Fibroblast of skin of right quadriceps (primary cell): ENCODE results near the gene CYP21A2.
"Not testable (repeated sequence)": the region's sequence is repeated elsewhere in the genome, so short reads cannot be mapped to it uniquely, and the experiment has no call there.

ENCODE experiments used
- DNase-seq: peaks from one replicate; pipeline ENCODE4 v3.0.0-alpha.2; 2013

The CYP21A2 gene

DNA sequence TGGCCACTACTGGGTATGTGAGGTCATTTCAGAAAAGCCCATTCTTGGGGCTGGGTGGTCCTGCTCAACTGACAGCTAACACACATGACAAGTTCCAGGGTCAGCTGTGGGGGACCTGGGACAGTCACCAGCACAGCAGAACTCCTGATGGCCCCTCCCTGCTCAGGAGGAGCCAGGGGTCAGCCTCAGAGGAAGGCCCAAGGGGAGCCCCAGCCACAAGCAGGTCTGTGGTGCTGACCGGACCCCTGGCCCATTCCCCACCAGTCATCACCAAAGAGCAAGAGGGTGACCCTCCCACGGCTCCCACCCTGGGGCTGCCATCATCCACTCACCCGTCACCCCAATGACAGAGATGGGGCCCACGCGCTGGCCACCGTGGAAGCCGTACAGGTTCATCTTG is 18.0 kb downstream of the CYP21A2 start:
- DNase-seq = no peak

DNA sequence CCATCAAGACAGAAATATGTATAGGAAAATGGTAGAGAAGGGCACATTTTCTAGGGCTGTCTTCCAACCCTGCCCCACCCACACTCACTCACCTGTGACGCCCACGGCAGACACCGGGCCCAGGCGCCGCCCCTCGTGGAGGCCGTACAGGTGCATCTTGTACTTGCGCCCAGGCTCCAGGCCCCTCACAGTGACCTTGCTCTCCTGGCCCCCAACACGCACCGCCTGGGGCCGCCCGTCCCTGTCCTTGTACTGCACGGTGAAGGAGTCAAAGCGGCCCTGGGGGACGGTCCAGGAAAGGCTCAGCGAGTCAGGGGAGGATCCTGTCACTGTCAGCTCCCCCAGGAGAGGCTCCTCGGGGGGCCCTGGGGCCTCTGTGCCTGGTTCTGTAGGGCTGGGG is 19.8 kb downstream of the CYP21A2 start:
- no peak for DNase-seq

DNA sequence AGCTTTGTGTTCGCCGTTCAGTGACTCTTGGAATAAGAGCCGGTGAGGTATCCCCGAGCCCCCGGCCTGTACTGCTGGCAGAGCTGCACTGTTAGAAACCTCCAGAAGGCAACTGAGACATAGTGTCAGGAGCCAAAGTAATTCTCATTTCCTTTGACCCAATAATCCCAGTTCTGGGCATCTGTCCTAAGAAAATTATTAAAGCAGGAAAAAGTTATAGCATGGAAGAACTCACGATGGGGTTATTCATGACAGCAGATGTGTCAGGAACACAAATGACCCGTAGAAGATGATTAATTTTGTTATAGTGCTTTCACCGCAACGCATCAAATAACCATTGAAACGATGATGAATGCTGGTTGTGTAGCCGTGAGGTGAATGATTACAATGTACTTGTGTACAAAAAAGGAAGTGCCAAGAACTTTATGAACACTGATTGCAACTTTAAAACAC is 20.3 kb downstream of the CYP21A2 start:
- DNase-seq = peak; percentile 15

DNA sequence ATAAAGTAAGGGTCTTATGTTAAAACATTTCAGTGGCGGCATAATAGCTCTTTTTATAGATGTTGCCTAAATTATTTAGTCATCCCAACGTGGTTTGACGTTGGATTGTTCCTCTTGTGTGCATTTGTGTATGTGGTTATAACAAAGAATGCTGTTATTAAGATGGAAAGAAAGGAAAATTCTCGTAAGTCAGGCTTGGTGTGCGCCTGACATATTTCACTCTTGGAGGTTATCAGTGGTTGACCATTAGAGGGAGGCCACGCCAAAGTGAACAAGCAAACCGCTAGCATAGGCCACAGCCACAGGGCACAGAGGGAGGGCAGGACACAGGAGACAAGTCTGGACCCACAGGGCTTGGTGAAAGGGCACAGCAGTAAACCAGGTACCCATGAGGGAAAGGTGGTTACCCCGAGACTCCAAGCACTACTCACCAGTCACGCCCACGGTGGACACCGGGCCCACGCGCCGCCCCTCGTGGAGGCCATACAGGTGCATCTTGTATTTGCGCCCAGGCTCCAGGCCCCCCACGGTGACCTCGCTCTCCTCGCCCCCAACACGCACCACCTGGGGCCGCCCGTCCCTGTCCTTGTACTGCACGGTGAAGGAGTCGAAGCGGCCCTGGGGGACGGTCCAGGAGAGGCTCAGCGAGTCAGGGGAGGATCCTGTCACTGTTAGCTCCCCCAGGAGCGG is 22.9 kb downstream of the CYP21A2 start:
- no peak for DNase-seq

DNA sequence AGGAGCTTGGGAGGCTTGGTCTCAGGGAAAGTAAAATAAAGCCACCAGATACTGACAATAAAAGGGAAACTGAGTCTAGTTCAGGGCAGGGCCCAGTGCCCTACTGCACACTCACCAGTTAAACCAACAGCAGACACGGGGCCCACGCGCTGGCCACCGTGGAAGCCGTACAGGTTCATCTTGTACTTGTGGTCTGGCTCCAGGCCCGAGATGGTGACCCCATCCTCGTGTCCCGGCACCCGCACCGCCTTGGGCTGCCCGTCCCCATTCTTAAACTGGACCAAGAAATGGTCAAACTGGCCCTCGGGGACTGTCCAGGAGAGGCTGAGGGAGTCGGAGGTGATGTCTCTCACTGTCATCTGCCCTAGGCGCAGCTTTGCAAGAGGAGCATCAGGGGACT is 26.5 kb downstream of the CYP21A2 start:
- no peak for DNase-seq

DNA sequence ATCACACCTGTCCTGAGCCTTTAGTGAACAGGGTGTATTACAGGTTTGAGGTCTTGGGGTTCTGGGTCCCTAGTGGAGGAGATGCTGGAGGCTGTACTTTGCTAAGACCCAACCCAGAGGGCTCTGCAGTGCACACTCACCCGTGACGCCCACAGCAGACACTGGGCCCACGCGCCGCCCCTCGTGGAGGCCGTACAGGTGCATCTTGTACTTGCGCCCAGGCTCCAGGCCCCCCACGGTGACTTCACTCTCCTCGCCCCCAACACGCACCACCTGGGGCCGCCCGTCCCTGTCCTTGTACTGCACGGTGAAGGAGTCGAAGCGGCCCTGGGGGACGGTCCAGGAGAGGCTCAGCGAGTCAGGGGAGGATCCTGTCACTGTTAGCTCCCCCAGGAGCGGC is 29.3 kb downstream of the CYP21A2 start:
- not testable (repeated sequence) for DNase-seq

DNA sequence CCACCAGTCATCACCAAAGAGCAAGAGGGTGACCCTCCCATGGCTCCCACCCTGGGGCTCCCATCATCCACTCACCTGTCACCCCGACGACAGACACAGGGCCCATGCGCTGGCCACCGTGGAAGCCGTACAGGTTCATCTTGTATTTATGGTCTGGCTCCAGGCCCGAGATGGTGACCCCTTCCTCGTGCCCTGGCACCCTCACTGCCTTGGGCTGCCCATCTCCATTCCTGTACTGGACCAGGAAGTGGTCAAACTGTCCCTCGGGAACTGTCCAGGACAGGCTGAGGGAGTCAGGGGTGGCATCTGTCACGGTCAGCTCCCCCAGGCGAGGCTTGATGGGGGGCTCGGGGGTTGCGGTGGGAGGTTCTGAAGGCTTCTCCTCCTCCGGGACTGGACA is 30.1 kb downstream of the CYP21A2 start:
- DNase-seq = not testable (repeated sequence)

DNA sequence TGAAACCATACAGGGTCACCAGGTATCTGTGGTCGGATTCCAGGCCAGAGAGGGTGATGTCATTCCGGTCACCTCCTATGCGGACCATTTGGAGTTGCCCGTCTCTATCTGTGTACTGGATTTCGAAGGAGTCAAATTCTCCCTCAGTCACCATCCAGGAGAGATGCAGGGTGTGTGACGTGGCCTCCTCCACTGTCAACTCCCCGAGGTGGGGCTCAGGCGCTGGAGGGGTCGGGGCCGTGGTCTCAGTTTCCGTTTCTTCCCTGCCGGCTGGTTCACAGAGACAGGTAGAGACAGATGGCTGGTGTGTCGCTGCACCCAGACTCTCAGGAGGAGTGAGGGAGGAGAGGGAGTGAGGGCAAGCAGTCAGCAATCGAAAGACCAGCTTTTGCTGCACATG is 30.7 kb downstream of the CYP21A2 start:
- no peak for DNase-seq

DNA sequence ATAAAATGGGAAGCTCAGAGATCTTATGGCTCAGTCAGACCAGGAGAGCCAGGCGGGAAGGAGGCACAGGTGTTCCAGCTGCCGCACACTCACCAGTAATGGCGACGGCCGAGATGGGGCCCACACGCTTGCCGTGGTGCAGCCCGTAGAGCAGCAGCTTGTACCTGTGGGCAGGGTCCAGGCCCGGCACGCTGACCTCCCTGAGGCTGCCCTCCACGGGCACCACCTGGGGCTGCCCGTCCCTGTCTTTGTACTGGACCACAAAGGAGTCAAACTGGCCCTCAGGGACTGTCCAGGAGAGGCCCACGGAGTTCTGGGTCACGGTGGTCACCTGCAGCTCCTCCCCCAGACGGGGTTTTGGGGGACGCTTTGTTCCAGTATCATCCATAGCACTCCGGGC is 31.2 kb downstream of the CYP21A2 start:
- DNase-seq = no peak

DNA sequence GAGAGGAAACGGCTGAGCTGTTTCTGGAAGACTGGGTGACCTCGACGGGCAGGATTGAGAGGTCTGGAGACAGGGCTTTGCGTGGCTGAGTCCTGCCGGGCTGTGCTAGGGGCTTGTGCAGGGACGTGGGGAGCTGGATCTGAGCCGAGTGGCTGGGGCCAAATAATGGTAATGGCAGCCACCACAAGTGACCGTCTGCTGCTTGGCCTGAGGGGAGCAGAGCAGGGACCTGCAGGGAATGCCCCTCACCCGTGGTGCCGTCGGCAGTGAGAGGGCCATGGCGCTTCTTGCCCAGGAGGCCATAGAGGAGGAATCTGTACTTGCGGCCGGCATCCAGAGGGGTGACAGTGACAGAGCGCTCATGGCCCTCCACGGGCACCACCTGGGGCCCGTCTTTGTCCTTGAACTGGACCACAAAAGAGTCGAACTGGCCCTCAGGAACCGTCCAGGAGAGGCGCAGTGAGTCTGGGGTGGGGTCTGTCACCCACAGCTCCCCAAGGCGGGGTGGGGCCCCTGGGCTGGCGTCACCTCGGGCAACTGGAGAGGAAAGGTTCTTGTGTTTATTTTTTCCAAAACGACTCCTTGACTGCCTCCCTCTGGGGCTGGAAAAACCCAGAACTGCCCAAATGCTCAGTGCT is 31.8 kb downstream of the CYP21A2 start:
- no peak for DNase-seq

DNA sequence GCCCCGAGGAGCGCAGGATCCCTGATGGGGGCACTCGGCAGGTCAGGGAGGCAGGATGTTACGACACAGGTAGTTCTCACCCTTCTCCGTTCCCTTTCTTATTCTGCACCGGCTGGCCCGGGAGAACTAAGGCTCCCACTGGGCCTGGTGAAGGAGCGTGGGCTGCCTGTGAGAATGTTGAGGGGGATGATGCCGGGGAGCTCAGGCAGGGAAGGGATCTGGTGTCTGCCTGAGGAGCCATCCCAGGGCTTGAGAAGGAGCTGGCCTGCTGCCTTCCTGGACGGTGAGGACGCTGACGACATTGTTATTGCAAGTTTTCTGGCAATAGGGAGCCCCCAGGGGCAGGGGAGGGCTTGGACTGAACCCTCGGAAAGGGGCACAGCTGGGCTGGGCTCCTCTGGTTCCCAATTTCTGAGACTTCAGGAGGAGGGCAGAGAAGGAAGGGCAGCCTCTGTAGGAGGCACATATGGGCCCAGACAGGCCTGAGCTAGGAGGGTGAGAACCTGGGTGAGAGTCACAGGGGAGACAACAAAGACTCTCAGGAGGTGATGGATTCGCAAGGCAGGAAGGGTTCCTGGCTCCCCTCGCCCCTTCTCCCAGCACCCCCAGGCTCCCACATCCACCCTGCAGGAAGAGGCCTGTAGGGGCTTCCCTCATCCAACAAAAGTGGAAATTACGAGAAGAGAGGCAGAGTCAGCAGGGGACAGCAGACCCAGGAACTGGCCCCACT is 32.8 kb downstream of the CYP21A2 start:
- no peak for DNase-seq

DNA sequence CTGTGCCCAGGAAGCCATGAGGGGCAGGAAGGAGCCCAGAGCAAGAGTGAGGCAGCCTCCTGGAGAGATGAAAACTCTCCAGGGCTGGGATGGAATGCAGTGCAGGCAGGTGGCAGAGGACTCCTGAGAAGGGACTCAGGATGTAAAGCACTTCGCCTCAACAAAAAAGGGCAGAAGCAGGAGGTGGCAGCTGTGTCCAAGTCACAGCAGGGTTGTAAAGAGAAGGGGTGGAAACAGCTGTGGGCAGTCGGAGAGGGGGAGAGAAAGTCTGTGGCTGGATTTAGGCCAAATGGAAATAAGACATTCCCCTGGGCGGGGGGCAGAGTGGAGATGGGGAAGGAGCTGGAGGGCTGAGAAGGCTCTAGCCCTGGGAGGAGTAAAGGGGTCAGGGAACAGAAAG is 34.9 kb downstream of the CYP21A2 start:
- DNase-seq = no peak

DNA sequence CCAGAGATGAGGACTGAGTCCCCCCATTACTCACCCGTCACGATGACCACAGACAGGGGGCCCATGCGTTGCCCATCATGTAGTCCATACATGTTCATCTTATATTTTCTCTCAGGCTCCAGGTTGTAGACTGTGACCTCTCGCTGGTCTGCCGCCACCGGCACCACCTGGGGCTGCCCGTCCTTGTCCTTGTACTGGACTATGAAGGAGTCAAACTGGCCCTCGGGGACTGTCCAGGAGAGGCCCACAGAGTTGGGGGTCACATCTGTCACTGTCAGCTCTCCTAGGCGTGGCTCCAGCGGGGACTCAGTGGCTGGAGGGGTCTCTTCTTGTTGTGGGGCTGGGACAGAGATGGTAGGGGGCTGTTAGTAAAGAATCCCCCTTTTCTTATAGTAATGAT is 35.4 kb downstream of the CYP21A2 start:
- DNase-seq = no peak

DNA sequence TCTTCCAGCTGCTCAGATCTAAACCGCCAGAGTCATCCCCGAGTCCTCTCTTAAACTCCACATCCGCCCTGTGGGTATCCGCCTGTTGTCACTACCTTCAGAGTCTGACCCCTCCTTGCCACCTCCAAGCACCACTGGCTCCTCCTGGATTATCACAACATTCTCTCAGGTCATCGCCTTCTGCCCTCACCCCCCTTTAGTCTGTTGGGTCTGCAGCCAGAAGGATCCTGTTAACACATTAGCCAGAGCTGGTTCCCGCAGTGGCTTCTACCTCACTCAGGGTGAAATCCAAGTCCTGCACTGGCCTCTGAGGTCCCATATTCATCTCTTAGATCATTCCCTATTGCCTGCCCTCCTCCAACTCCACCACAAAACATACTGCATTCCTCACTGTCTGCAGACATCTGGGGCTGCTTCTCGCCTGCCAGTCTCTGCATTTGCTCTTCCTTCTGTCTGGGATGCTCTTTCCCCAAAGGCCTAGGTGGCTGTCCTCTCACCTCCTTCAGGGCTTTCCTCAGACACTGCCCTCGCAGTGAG is 36.8 kb downstream of the CYP21A2 start:
- peak; percentile 56 for DNase-seq

DNA sequence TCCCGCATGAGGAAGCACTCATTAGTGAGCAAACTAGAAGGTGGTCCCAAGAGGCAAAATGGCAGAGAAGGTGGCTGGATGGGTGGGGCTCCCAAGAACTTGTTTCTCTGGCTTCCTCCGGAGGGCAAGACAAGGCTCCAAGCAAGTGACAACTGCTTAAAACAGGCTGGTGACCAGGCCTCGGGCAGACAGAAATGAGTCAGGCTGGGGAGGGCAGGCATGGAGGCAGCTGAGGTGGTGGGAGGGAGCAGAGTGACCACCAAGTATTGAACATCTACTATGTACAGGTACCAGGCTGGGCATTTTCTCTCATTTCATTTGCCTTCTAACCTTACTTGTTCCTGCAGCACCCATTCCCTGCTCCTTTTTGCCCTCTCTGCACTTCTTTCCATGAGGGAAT is 37.6 kb downstream of the CYP21A2 start:
- DNase-seq = no peak

DNA sequence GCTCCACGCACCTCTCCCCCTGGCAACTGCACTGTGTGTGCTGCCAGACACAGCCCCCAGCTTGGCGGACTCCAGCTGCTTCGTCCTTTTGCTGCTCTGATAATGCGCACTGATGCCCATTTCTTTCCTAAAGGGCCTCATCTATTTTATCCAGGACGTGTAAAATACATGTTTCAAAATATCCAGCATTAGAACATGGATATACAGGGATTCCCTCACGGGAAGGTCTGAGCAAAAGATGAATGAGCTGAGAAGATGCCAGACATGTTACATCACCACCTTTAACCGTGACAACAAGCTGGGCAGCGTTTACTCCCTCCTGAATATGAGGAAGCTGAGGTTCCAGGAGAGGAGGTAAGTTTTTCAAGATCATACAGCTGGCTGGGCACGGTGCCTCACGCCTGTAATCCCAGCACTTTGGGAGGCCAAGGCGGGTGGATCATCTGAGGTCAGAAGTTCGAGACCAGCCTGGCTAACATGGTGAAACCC is 38.1 kb downstream of the CYP21A2 start:
- peak; percentile 86 for DNase-seq

DNA sequence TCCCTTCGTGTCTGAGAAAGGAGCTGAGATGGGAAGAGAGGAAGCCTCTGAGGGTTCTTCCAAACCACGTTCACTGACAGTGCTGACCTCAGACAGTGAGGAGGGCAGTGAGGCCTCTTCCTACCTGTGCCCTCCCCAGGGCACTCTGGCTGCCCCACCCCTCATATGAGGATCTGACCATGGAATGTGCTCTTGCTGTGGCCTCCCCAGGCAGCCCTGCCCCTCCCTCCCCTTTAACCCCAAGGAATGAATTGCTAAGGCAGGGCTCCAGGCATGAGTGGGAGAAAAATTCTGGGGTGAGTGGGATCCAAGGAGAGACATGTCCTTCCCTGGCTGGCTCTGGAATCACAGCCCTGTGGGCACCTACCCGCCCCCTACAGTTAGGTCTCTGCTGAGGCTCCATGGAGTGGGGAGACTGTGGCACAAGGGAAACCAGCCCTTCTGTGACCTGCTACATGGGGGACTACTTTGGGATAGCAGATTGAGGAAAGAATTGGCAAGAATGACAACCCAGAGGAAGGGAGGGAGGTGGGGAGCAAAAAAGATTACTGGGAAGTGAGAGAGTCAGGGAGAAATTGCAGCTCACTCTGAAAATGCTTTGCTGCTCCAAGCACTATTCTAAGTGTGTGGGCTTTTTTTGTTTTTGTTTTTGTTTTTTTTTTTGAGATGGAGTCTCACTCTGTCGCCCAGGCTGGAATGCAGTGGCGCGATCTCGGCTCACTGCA is 41.5 kb downstream of the CYP21A2 start:
- no peak for DNase-seq

DNA sequence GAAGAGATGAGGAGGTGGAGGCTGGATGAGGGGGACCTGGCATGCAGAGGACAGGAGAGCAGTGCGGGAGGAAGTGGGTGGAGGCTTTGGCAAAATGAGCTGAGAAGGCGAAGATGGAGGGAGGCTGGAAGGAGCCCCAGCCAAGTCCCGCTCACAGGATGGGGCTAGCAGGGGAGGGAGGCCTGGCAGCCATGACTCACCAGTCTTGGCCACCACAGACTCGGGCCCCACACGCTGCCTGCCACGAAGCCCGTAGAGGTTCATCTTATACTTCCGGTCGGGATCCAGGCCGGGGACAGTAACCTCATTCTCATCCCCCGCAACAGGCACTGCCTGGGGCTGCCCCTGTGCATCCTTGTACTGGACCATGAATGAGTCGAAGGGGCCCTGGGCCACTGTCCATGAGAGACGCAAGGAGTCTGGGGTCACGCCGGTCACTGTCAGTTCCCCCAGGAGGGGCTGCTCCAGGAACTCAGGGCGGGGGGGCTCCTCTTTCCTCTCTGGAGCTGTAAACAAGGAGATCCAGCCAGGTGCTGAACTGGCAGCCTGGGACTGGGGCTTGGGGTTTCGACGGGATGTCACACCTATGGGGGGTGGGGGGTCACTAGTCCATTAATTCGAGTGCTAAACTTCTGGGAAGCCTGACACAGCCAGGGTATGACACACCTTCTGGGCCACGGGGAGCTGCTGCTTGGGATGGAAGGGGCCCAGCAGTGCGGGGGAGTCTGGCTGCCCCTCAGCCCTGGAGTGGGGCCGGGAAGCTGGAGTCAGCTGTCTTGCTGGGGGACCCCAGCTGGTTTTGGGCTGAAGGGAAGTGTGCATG is 43.2 kb downstream of the CYP21A2 start:
- DNase-seq = peak; percentile 84

DNA sequence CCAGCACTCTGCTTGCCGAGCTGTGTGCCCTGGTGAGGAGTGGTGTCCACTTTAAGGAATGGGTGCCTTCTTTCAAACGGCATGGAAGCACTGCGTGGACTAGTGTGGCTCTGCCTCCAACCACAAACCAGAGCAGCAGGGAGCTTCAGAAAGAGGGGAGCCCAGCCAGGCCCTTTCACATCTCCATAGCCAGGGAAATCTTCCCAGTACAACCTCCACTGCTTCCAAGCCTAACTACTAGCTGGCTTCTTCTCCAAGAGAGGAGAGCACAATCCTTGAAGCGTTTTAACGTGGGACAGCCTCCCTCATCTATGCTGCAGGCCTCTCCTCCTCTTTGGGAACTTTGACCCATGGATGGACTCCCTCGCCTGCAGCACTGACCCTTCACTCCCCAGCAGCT is 44.3 kb downstream of the CYP21A2 start:
- DNase-seq = no peak

DNA sequence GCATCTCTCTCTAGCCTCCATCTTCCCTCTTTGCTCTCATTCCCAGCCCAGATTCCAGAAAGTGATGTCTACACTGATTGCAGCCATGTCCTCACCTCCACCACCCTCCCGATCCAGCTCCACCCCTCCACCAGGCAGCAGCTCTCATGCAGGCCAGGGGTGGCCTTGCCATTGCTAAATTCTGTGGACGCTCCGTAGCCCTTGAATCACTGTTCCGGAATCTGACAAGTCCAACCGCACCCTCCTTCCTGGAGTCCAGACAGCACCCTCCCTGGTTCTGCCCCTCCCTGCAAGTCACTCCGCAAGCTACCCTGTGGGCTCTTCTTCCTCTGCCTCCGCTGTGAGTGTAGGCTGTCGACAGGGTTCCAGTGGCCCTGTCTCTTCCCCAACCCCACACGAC is 44.7 kb downstream of the CYP21A2 start:
- DNase-seq = peak; percentile 75

DNA sequence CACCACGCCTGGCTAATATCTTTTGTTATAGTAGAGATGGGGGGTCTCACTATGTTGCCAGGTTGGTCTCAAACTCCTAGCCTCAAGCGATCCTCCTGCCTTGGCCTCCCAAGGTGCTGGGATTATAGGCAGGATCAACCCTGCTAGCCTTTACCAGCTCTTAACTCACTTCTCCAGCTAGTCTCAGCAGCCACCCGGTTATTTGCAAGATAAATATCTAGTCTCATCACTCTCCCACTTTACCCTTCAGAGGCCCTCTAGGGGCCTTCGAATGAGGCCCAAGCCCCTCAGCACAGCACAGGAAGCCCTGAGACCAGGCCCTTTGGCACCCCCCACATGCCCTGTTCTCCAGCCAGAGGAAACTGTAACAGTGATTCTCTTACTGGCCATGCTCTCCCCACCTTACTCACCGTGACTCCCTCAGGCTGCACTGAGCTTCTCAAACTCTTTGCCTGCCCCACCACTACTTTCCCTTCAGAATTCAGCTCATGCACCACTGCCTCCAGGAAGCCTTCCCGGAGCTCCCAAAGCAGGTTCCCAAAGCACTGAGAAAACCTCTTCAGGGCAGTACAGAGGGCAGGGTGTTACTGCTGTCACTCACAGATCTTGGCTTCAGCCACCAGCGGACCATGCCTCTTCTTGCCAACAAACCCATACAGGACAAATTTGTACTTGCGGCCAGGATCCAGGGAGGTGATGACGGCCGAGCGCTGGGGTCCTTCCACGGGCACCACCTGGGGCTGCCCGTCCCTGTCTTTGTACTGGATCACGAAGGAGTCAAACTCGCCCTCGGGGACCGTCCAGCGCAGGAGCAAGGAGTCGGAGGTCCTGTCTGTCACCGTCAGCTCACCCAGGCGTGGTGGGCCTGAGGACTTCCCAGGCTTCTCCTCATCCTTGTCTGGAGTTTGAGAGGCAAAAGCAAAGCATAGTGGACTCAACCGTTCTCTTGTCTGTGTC is 45.9 kb downstream of the CYP21A2 start:
- no peak for DNase-seq
